Calu3 (cell line): ENCODE results near the gene PWWP2B. TPM values are rescaled to one million over a fixed set of nuclear protein-coding genes. Genes with fewer than 3 reads are reported as not detected.

ENCODE experiments used
- BruUV-seq: library from RNA; stranded (reverse); fragments of 400-500 nt; replicated peaks from 2 replicates; lab custom pipeline; 2021; lab: Mats Ljungman, UMichigan
- CTCF ChIA-PET: fragments of 300-600 bp; sonication (Branson Sonifier 250); formaldehyde crosslinking; loops from one replicate; lab custom pipeline; 2022; ENCODE audit warnings: antibody characterized with exemption; lab: Charles Lee
- DNase-seq: peaks from one replicate; pipeline ENCODE4 v3.0.0; 2022
- H3K27ac Mint-ChIP-seq: one replicate; pipeline ENCODE4 v1.8.0; 2022; ENCODE audit warnings: mixed read lengths; ENCODE audit not compliant: unreplicated experiment
- H3K27me3 Mint-ChIP-seq: one replicate; pipeline ENCODE4 v1.8.0; 2022; ENCODE audit warnings: mixed read lengths; ENCODE audit not compliant: unreplicated experiment
- H3K36me3 Mint-ChIP-seq: one replicate; pipeline ENCODE4 v1.8.0; 2022; ENCODE audit warnings: mild to moderate bottlenecking, moderate library complexity, mixed read lengths; ENCODE audit not compliant: insufficient read depth, unreplicated experiment
- H3K4me1 Mint-ChIP-seq: one replicate; pipeline ENCODE4 v1.8.0; 2022; ENCODE audit warnings: mild to moderate bottlenecking, low read depth, mixed read lengths; ENCODE audit not compliant: unreplicated experiment
- H3K4me3 Mint-ChIP-seq: one replicate; pipeline ENCODE4 v1.8.0; 2022; ENCODE audit warnings: mild to moderate bottlenecking, low read depth, moderate library complexity, mixed read lengths; ENCODE audit not compliant: unreplicated experiment
- H3K9me3 Mint-ChIP-seq: one replicate; pipeline ENCODE4 v1.8.0; 2022; ENCODE audit warnings: low read depth, mixed read lengths; ENCODE audit not compliant: unreplicated experiment
- CTCF ChIP-seq: fragments of 200-600 bp; IDR thresholded peaks from one replicate; pipeline ENCODE4 v1.8.0; 2022; ENCODE audit warnings: antibody characterized with exemption; ENCODE audit not compliant: unreplicated experiment
- intact Hi-C: fragments of 100-400 bp; cut with micrococcal nuclease; formaldehyde crosslinking; loops from one replicate; pipeline ENCODE4 v1.10.0; 2022; ENCODE audit not compliant: unreplicated experiment
- total RNA-seq: library from RNA; stranded (reverse); gene quantifications from 2 replicates; pipeline ENCODE4 v1.2.3, GENCODE V29; 2022

PWWP2B gene
- total RNA-seq, 1 experiment from 2014 or later: 12.9 TPM

DNA sequence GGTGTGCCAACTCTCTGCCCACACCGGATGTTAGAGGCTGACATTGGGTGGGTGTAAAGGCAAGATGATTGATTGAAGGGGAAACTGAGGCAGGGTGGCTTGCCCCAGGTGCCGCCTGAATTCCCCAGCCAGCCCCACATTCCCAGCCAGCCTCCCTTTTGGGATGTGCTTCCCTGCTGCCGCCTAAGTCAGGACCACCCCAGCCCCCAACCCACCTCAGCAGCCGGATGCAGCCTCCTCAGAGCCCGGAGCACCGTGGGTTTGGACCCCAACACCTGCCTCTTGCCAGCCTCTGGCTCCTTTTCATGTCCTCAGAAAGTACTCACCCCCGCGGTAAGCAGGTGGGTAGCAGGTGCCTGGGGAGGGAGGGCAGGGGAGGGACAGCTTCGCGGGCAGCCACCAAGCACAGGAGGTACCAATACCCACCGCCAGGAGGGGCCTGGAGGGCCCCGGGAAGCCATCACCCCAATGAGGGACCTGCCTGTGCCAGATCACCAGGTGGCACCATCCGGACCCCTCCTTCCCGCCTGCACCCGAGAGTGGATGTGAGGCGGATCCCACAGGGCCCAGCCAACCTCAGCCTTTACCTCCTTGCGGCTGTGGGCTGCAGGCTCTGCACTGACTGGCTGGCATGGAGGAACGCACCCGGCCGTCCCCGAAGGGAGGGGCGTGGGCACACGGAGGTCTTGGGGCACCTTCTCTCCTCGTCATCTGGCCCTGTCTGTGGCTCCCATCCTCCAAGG is 60.5 kb downstream of the PWWP2B start:
- no peak for TF ChIP-seq CTCF
- CTCF ChIA-PET: no interaction called here
- Mint-ChIP-seq H3K27me3 (no peaks in the 10 kb centered on the region), H3K4me1 (no peaks in the 10 kb centered on the region), H3K36me3 (peaks cover 4% of the 10 kb centered on the region), H3K27ac (no peak overlapping the region), H3K4me3 (no peak overlapping the region), H3K9me3 (no peaks in the 10 kb centered on the region)
- DNase-seq: no peak
- intact Hi-C loops: loop anchor here (1.0 kb wide), 1 partner anchor 180 kb away; no protein-coding TSS in a partner anchor
- BruUV-seq: no TSS peak

GRCh38 chr10:132458071-132458585 is 61.1 kb downstream of the PWWP2B start:
- no peak for DNase-seq
- no peak for TF ChIP-seq CTCF
- no peak overlapping the region for H3K4me3 Mint-ChIP-seq
- no TSS peak for BruUV-seq
- no peaks in the 10 kb centered on the region for H3K27me3 Mint-ChIP-seq
- H3K9me3 Mint-ChIP-seq: no peaks in the 10 kb centered on the region
- H3K36me3 Mint-ChIP-seq: peaks cover 3% of the 10 kb centered on the region
- CTCF ChIA-PET: interaction anchor here (1.5 kb wide), 1 partner anchor 114 kb away, joined by 3 read pairs; no protein-coding TSS in a partner anchor
- no peak overlapping the region for H3K27ac Mint-ChIP-seq
- H3K4me1 Mint-ChIP-seq: no peaks in the 10 kb centered on the region
- intact Hi-C loops: loop anchor here (1.0 kb wide), 1 partner anchor 179 kb away; no protein-coding TSS in a partner anchor

GRCh38 chr10:132458586-132459300 is 61.7 kb downstream of the PWWP2B start:
- Mint-ChIP-seq H3K9me3 (no peaks in the 10 kb centered on the region), H3K27me3 (no peaks in the 10 kb centered on the region), H3K36me3 (no peaks in the 10 kb centered on the region), H3K27ac (no peak overlapping the region), H3K4me1 (no peaks in the 10 kb centered on the region), H3K4me3 (no peak overlapping the region)
- no TSS peak for BruUV-seq
- CTCF ChIA-PET: interaction anchor here (1.5 kb wide), 1 partner anchor 113 kb away, joined by 3 read pairs; no protein-coding TSS in a partner anchor
- peak; percentile 91 for TF ChIP-seq CTCF
- DNase-seq: peak; percentile 65
- intact Hi-C loops: loop anchor here (1.0 kb wide), 1 partner anchor 179 kb away; no protein-coding TSS in a partner anchor

DNA sequence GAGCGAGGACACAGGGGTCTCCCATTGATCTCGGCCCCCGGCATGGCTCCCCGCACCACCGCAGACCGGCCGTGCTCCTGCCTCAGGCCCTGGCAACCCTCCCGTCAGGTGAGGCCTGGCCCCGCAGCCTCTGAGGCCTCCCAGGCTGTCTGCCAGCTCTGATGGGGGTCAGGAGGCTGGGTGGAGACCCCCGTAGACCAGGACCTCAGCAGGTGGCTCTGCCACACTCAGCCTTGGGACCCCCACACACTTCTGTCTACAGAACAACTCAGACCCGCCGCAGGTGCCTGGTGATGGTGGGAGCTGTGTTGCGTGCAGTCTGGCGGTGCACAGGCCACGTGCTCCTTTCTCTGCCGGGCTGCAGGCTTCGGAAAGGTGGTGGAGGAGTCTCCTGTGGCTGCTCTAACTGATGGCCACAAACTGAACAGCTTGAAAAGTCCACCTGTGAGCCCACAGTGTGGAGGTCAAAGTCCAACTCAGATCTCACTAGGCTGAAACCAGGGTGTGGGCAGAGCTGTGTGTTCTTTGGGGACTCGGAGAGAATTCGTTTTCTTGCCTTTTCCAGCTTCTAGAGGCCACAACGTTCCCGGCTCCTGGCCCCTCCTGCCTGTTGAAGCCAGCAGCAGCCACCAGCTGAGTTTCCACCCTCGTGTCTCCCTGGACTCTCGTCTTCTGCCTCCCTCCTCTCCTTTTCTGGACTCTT is 62.5 kb downstream of the PWWP2B start:
- Mint-ChIP-seq H3K4me1 (no peaks in the 10 kb centered on the region), H3K27me3 (no peaks in the 10 kb centered on the region), H3K27ac (no peak overlapping the region), H3K36me3 (no peaks in the 10 kb centered on the region), H3K9me3 (no peaks in the 10 kb centered on the region), H3K4me3 (no peak overlapping the region)
- BruUV-seq: no TSS peak
- no peak for DNase-seq
- intact Hi-C loops: loop anchor here (10.0 kb wide), 1 partner anchor 115 kb away; no protein-coding TSS in a partner anchor
- TF ChIP-seq CTCF: no peak
- CTCF ChIA-PET: interaction anchor here (0.7 to 1.5 kb wide), 2 partner anchors 113 to 177 kb away, joined by 3 read pairs; no protein-coding TSS in a partner anchor
